Common myeloid progenitor, CD34-positive (primary cell): ENCODE data around the gene RGS7.
"Not testable (repeated sequence)": the region's sequence is repeated elsewhere in the genome, so short reads cannot be mapped to it uniquely, and the experiment has no call there.

ENCODE experiments used
- CTCF ChIA-PET: fragments of 350-600 bp; sonication (Branson Sonifier 250); formaldehyde crosslinking; loops from one replicate; lab custom pipeline; 2021; ENCODE audit warnings: antibody characterized with exemption; lab: Charles Lee
- POLR2A ChIA-PET: fragments of 350-600 bp; sonication (Branson Sonifier 250); formaldehyde crosslinking; loops from one replicate; lab custom pipeline; 2021; ENCODE audit warnings: antibody characterized with exemption; lab: Charles Lee
- DNase-seq, 3 donors: peaks; one replicate each; pipeline versions ENCODE4 v3.0.0 to v3.0.0-alpha.2; 2013
- H3K27ac ChIP-seq, 2 experiments: 1 replicate in 1 of 2; 2 replicates in 1 of 2; pipeline ENCODE4 v1.7.0; 2013; ENCODE audit warnings: inconsistent platforms in 2 of 2, low read length in 2 of 2, mild to moderate bottlenecking in 2 of 2, low read depth in 1 of 2, moderate library complexity in 1 of 2; ENCODE audit not compliant: severe bottlenecking in 2 of 2, insufficient read depth in 1 of 2, poor library complexity in 1 of 2
- H3K27me3 ChIP-seq, 5 experiments: replicated peaks in 2 of 5; 1 replicate in 3 of 5; 2 replicates in 2 of 5; pipeline versions ENCODE4 v1.6.1 to v1.7.0; 2013; ENCODE audit warnings: low read length in 4 of 5, mild to moderate bottlenecking in 2 of 5, moderate library complexity in 2 of 5, inconsistent platforms in 1 of 5; ENCODE audit not compliant: insufficient read depth in 5 of 5, control insufficient read depth in 4 of 5
- H3K36me3 ChIP-seq, 4 experiments: 1 replicate in 2 of 4; 2 replicates in 2 of 4; pipeline versions ENCODE4 v1.6.1 to v1.7.0; 2013; ENCODE audit warnings: low read length in 3 of 4, control low read depth in 1 of 4, mild to moderate bottlenecking in 1 of 4; ENCODE audit not compliant: control insufficient read depth in 4 of 4, insufficient read depth in 4 of 4
- H3K4me1 ChIP-seq, 4 experiments: 1 replicate in 3 of 4; 2 replicates in 1 of 4; pipeline versions ENCODE4 v1.6.1 to v1.7.1; 2013; ENCODE audit warnings: low read length in 3 of 4, mild to moderate bottlenecking in 3 of 4, control low read depth in 1 of 4, inconsistent platforms in 1 of 4, moderate library complexity in 1 of 4; ENCODE audit not compliant: control insufficient read depth in 4 of 4, insufficient read depth in 4 of 4; ENCODE audit errors: control extremely low read depth in 1 of 4
- H3K4me3 ChIP-seq, 7 experiments: 1 replicate in 4 of 7; 2 replicates in 3 of 7; pipeline versions ENCODE4 v1.5.1 to v1.7.0; 2013; ENCODE audit warnings: mild to moderate bottlenecking in 7 of 7, low read length in 6 of 7, moderate library complexity in 6 of 7, inconsistent platforms in 2 of 7, low read depth in 2 of 7, control low read depth in 1 of 7; ENCODE audit not compliant: insufficient read depth in 4 of 7, control insufficient read depth in 1 of 7; ENCODE audit errors: extremely low read depth in 1 of 7
- H3K9me3 ChIP-seq, 5 experiments: 1 replicate in 4 of 5; 2 replicates in 1 of 5; pipeline versions ENCODE4 v1.6.1 to v1.7.1; 2013; ENCODE audit warnings: low read length in 4 of 5, mild to moderate bottlenecking in 2 of 5, inconsistent platforms in 1 of 5, low read depth in 1 of 5, moderate library complexity in 1 of 5; ENCODE audit not compliant: control insufficient read depth in 4 of 5, insufficient read depth in 2 of 5; ENCODE audit errors: control extremely low read depth in 1 of 5
- WGBS: methylation state at CpG from one replicate; pipeline ENCODE4 v1.1.5; 2013; ENCODE audit not compliant: insufficient coverage; 5-methylcytosine and 5-hydroxymethylcytosine counted together

The RGS7 gene

GRCh38 chr1:241229216-241229615 is 127.8 kb downstream of the RGS7 start:
- Histone ChIP-seq H3K27ac (no peak overlapping the region), H3K4me3 (no peak overlapping the region), H3K27me3 (no peaks in the 10 kb centered on the region), H3K36me3 (no peaks in the 10 kb centered on the region), H3K9me3 (no peaks in the 10 kb centered on the region), H3K4me1 (no peaks in the 10 kb centered on the region)
- ChIA-PET CTCF (no interaction called here), POLR2A (no interaction called here)
- no peak for DNase-seq
- WGBS, result 82% methylated on average over 7 of the region's 11 CpGs

- Histone ChIP-seq H3K36me3 (no peaks in the 10 kb centered on the region), H3K4me3 (no peak overlapping the region), H3K27ac (no peak overlapping the region), H3K4me1 (no peaks in the 10 kb centered on the region), H3K27me3 (no peaks in the 10 kb centered on the region), H3K9me3 (no peaks in the 10 kb centered on the region)
- WGBS, result no CpG with 5 or more reads among the region's 4 CpGs
- DNase-seq, result no peak
- CTCF ChIA-PET, result no interaction called here
- POLR2A ChIA-PET, result no interaction called here
These were observed 128.7 kb downstream of the RGS7 start for GRCh38 chr1:241228339-241228738.

- H3K36me3 ChIP-seq, result no peaks in the 10 kb centered on the region
- no peaks in the 10 kb centered on the region for H3K27me3 ChIP-seq
- no peaks in the 10 kb centered on the region for H3K4me1 ChIP-seq
- ChIA-PET CTCF (no interaction called here), POLR2A (no interaction called here)
- no peak overlapping the region for H3K27ac ChIP-seq
- no CpG with 5 or more reads among the region's 1 CpG for WGBS
- H3K9me3 ChIP-seq, result no peaks in the 10 kb centered on the region
- no peak overlapping the region for H3K4me3 ChIP-seq
- DNase-seq, result no peak
These were observed 131.3 kb downstream of the RGS7 start for GRCh38 chr1:241225741-241226140.

- 67% methylated on average over 1 of the region's 3 CpGs for WGBS
- CTCF ChIA-PET, result not testable (repeated sequence)
These were observed 132.8 kb downstream of the RGS7 start for GRCh38 chr1:241224189-241224588.

GRCh38 chr1:241222813-241223212 is 134.2 kb downstream of the RGS7 start:
- H3K4me3 ChIP-seq, H3K4me1 ChIP-seq, H3K27me3 ChIP-seq, H3K27ac ChIP-seq, DNase-seq, CTCF ChIA-PET, POLR2A ChIA-PET, H3K36me3 ChIP-seq, H3K9me3 ChIP-seq: not testable (repeated sequence)
- 97% methylated on average over 3 of the region's 4 CpGs for WGBS

More at GRCh38 chr1:241224189-241224588, 132.8 kb downstream of the RGS7 start:
- H3K4me3 ChIP-seq, POLR2A ChIA-PET, DNase-seq, H3K36me3 ChIP-seq, H3K27ac ChIP-seq, H3K9me3 ChIP-seq, H3K4me1 ChIP-seq, H3K27me3 ChIP-seq: not testable (repeated sequence)

GRCh38 chr1:241221319-241221718 is 135.7 kb downstream of the RGS7 start:
- Histone ChIP-seq H3K4me3 (no peak overlapping the region), H3K9me3 (no peaks in the 10 kb centered on the region), H3K27me3 (no peaks in the 10 kb centered on the region), H3K36me3 (no peaks in the 10 kb centered on the region), H3K27ac (no peak overlapping the region), H3K4me1 (no peaks in the 10 kb centered on the region)
- ChIA-PET CTCF (no interaction called here), POLR2A (no interaction called here)
- 90% methylated on average over 2 of the region's 6 CpGs for WGBS
- DNase-seq, result no peak

GRCh38 chr1:241220913-241221312 is 136.1 kb downstream of the RGS7 start:
- WGBS, result 100% methylated on average over 1 of the region's 1 CpG
- H3K27ac ChIP-seq, CTCF ChIA-PET, H3K36me3 ChIP-seq, H3K27me3 ChIP-seq, H3K4me3 ChIP-seq, DNase-seq, H3K4me1 ChIP-seq, H3K9me3 ChIP-seq, POLR2A ChIA-PET: not testable (repeated sequence)
